Panc1 (cell line): ENCODE data around the gene POMGNT1.

Experiments
- POLR2AphosphoS5 ChIP-seq: IDR thresholded peaks from 2 replicates; pipeline ENCODE4 v1.6.1; 2012; ENCODE audit warnings: mild to moderate bottlenecking, low read depth, low read length, moderate library complexity
- SIN3A ChIP-seq: IDR thresholded peaks from 2 replicates; pipeline ENCODE4 v1.6.1; 2012; ENCODE audit warnings: low read depth, mild to moderate bottlenecking, low read length, moderate library complexity, borderline replicate concordance; ENCODE audit not compliant: insufficient read depth
- TF ChIP-seq, protein P1 (sequence below): fragments of 450-650 bp; IDR thresholded peaks from 2 replicates; pipeline ENCODE4 v1.5.1; 2017; ENCODE audit warnings: mild to moderate bottlenecking
- TF ChIP-seq, protein P2 (sequence below), 2 experiments: IDR thresholded peaks; 2 replicates each; pipeline ENCODE4 v1.6.1; 2011 to 2012; ENCODE audit warnings: low read depth in 2 of 2, control low read depth in 1 of 2, low read length in 1 of 2, mild to moderate bottlenecking in 1 of 2, moderate library complexity in 1 of 2; ENCODE audit not compliant: insufficient read depth in 1 of 2

DNA sequence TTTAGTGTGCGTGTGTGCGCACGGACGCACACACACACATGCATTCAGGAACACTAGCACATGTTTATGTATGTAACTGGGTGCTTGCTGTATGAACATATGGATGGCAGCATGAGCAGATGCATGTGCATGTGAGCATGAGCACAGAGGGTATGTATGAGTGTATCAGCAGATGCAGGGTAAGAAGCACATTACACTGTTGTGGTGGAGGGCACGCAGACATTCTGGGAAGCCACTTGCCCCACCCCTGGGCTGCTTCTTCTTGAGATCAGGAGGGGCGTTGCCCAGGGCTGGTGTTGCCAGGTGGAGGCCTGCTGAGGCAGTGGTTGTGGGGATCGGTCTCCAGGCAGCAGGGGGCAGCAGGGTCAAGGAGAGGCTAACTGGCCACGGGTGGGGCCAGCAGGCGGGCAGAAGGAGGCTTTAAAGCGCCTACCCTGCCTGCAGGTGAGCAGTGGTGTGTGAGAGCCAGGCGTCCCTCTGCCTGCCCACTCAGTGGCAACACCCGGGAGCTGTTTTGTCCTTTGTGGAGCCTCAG, 18.1 kb downstream of the POMGNT1 start:
- TF ChIP-seq, protein P1, sequence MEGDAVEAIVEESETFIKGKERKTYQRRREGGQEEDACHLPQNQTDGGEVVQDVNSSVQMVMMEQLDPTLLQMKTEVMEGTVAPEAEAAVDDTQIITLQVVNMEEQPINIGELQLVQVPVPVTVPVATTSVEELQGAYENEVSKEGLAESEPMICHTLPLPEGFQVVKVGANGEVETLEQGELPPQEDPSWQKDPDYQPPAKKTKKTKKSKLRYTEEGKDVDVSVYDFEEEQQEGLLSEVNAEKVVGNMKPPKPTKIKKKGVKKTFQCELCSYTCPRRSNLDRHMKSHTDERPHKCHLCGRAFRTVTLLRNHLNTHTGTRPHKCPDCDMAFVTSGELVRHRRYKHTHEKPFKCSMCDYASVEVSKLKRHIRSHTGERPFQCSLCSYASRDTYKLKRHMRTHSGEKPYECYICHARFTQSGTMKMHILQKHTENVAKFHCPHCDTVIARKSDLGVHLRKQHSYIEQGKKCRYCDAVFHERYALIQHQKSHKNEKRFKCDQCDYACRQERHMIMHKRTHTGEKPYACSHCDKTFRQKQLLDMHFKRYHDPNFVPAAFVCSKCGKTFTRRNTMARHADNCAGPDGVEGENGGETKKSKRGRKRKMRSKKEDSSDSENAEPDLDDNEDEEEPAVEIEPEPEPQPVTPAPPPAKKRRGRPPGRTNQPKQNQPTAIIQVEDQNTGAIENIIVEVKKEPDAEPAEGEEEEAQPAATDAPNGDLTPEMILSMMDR, result no peak
- TF ChIP-seq POLR2AphosphoS5 (no peak), SIN3A (no peak)
- TF ChIP-seq, protein P2, sequence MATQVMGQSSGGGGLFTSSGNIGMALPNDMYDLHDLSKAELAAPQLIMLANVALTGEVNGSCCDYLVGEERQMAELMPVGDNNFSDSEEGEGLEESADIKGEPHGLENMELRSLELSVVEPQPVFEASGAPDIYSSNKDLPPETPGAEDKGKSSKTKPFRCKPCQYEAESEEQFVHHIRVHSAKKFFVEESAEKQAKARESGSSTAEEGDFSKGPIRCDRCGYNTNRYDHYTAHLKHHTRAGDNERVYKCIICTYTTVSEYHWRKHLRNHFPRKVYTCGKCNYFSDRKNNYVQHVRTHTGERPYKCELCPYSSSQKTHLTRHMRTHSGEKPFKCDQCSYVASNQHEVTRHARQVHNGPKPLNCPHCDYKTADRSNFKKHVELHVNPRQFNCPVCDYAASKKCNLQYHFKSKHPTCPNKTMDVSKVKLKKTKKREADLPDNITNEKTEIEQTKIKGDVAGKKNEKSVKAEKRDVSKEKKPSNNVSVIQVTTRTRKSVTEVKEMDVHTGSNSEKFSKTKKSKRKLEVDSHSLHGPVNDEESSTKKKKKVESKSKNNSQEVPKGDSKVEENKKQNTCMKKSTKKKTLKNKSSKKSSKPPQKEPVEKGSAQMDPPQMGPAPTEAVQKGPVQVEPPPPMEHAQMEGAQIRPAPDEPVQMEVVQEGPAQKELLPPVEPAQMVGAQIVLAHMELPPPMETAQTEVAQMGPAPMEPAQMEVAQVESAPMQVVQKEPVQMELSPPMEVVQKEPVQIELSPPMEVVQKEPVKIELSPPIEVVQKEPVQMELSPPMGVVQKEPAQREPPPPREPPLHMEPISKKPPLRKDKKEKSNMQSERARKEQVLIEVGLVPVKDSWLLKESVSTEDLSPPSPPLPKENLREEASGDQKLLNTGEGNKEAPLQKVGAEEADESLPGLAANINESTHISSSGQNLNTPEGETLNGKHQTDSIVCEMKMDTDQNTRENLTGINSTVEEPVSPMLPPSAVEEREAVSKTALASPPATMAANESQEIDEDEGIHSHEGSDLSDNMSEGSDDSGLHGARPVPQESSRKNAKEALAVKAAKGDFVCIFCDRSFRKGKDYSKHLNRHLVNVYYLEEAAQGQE (IDR thresholded peaks at IDR 0.05; ENCODE audit: insufficient read depth in 1 of 2, low read depth in 2 of 2, low read length in 1 of 2), result no peak; a peak in 1 of 4 replicates
